CD14-positive monocyte (primary cell): ENCODE data around the gene TUBA4A. TPM values are rescaled to one million over a fixed set of nuclear protein-coding genes. Genes with fewer than 3 reads are reported as not detected.

Source experiments
- DNase-seq, 3 donors: peaks; one replicate each; pipeline ENCODE4 v3.0.0-alpha.2; 2011 to 2022
- H2AFZ ChIP-seq: 2 replicates; pipeline ENCODE4 v1.6.0; 2012; ENCODE audit warnings: mild to moderate bottlenecking, low read depth, low read length, inconsistent platforms; ENCODE audit not compliant: insufficient read depth, poor library complexity, severe bottlenecking
- H3K27ac ChIP-seq, 2 donors: 1 replicate in 1 of 2; 2 replicates in 1 of 2; pipeline ENCODE4 v1.5.1; 2012 to 2013; ENCODE audit warnings: low read length in 2 of 2, control low read depth in 1 of 2, inconsistent platforms in 1 of 2, low read depth in 1 of 2, mild to moderate bottlenecking in 1 of 2
- H3K27me3 ChIP-seq, 2 donors: one replicate each; pipeline versions ENCODE4 v1.6.0 to v1.6.1; 2011 to 2013; ENCODE audit warnings: low read length in 2 of 2; ENCODE audit not compliant: control insufficient read depth in 2 of 2, insufficient read depth in 2 of 2
- H3K36me3 ChIP-seq, 2 donors: replicated peaks in 1 of 2; 1 replicate in 1 of 2; 2 replicates in 1 of 2; pipeline versions ENCODE4 v1.5.1 to v1.6.1; 2012 to 2013; ENCODE audit warnings: low read length in 2 of 2, control low read depth in 1 of 2, inconsistent platforms in 1 of 2, mild to moderate bottlenecking in 1 of 2; ENCODE audit not compliant: insufficient read depth in 2 of 2, control insufficient read depth in 1 of 2
- H3K4me1 ChIP-seq, 2 donors: 1 replicate in 1 of 2; 2 replicates in 1 of 2; pipeline versions ENCODE4 v1.5.1 to v1.6.1; 2012 to 2013; ENCODE audit warnings: low read length in 2 of 2, control low read depth in 1 of 2, inconsistent platforms in 1 of 2, mild to moderate bottlenecking in 1 of 2, moderate library complexity in 1 of 2; ENCODE audit not compliant: insufficient read depth in 2 of 2, control insufficient read depth in 1 of 2
- H3K4me2 ChIP-seq: replicated peaks from 2 replicates; pipeline ENCODE3; 2012; ENCODE audit warnings: low read length, moderate library complexity, mild to moderate bottlenecking; ENCODE audit not compliant: poor library complexity, severe bottlenecking; ENCODE audit errors: extremely low read depth
- H3K4me3 ChIP-seq, 3 experiments: fragments of 200-600 bp in 1 of 3; sonication (generic) in 1 of 3; replicated peaks in 1 of 3; 1 replicate in 2 of 3; 2 replicates in 1 of 3; pipeline ENCODE4 v1.5.1; 2011 to 2013; ENCODE audit warnings: low read length in 3 of 3, mild to moderate bottlenecking in 3 of 3, control low read depth in 2 of 3, low read depth in 2 of 3, inconsistent platforms in 1 of 3, moderate library complexity in 1 of 3
- H3K79me2 ChIP-seq: 2 replicates; pipeline ENCODE4 v1.6.0; 2012; ENCODE audit warnings: mild to moderate bottlenecking, control low read depth, inconsistent platforms, low read length, moderate library complexity; ENCODE audit not compliant: insufficient read depth
- H3K9ac ChIP-seq: 2 replicates; pipeline ENCODE4 v1.6.0; 2017; ENCODE audit warnings: low read length, mild to moderate bottlenecking; ENCODE audit not compliant: insufficient read depth, poor library complexity, severe bottlenecking
- H3K9me3 ChIP-seq, 2 donors: replicated peaks in 1 of 2; 1 replicate in 1 of 2; 2 replicates in 1 of 2; pipeline versions ENCODE4 v1.5.1 to v1.6.1; 2012 to 2013; ENCODE audit warnings: low read length in 2 of 2, control low read depth in 1 of 2; ENCODE audit not compliant: control insufficient read depth in 1 of 2, insufficient read depth in 1 of 2
- H4K20me1 ChIP-seq: 2 replicates; pipeline ENCODE4 v1.6.0; 2012; ENCODE audit warnings: mild to moderate bottlenecking, low read length, control low read depth, moderate library complexity; ENCODE audit not compliant: insufficient read depth
- H3K27ac Mint-ChIP-seq, 7 donors: one replicate each; pipeline ENCODE4 v1.8.0; 2020; ENCODE audit warnings: mild to moderate bottlenecking in 7 of 7, mixed read lengths in 7 of 7, moderate library complexity in 6 of 7, inconsistent platforms in 2 of 7
- H3K27me3 Mint-ChIP-seq, 3 donors: one replicate each; pipeline ENCODE4 v1.8.0; 2021 to 2022; ENCODE audit warnings: low read depth in 3 of 3, mild to moderate bottlenecking in 3 of 3, mixed read lengths in 3 of 3, moderate library complexity in 3 of 3, inconsistent platforms in 1 of 3
- H3K36me3 Mint-ChIP-seq, 2 donors: one replicate each; pipeline ENCODE4 v1.8.0; 2020; ENCODE audit warnings: mixed read lengths in 2 of 2, inconsistent platforms in 1 of 2, mild to moderate bottlenecking in 1 of 2
- H3K4me1 Mint-ChIP-seq: one replicate; pipeline ENCODE4 v1.8.0; 2020; ENCODE audit warnings: mild to moderate bottlenecking, mixed read lengths
- H3K4me3 Mint-ChIP-seq, 2 donors: one replicate each; pipeline ENCODE4 v1.8.0; 2020; ENCODE audit warnings: mild to moderate bottlenecking in 2 of 2, mixed read lengths in 2 of 2, moderate library complexity in 1 of 2
- H3K9me3 Mint-ChIP-seq, 7 donors: one replicate each; pipeline ENCODE4 v1.8.0; 2020 to 2022; ENCODE audit warnings: mixed read lengths in 7 of 7, mild to moderate bottlenecking in 6 of 7, moderate library complexity in 6 of 7, inconsistent platforms in 2 of 7
- WGBS: methylation state at CpG from one replicate; pipeline ENCODE4 v1.1.5; 2013; ENCODE audit warnings: missing lambda C conversion rate; ENCODE audit not compliant: insufficient coverage; 5-methylcytosine and 5-hydroxymethylcytosine counted together
- intact Hi-C, 2 donors: fragments of 100-400 bp; cut with micrococcal nuclease; formaldehyde crosslinking; loops; one replicate each; pipeline versions ENCODE4 v1.15.0 to v1.15.1; 2023
- polyA plus RNA-seq, 3 donors: library from polyadenylated mRNA; depleted of rRNA in 1 of 3; unstranded in 2 of 3; stranded (reverse) in 1 of 3; fragments of 300-500 nt in 2 of 3; fragments of >200 nt in 1 of 3; fragmentation: Illumina TruSeq in 2 of 3; gene quantifications; 1 replicate in 2 of 3; 2 replicates in 1 of 3; pipeline ENCODE4 v1.2.3, GENCODE V29; 2012 to 2021
- TF ChIP-seq, protein P1 (sequence below): fragments of 200-600 bp; IDR thresholded peaks from one replicate; pipeline ENCODE4 v1.8.0; 2022; ENCODE audit warnings: antibody characterized with exemption, mild to moderate bottlenecking

TUBA4A gene
- polyA plus RNA-seq, 3 donors = 72.7 to 452 (median 81.9) TPM

DNA sequence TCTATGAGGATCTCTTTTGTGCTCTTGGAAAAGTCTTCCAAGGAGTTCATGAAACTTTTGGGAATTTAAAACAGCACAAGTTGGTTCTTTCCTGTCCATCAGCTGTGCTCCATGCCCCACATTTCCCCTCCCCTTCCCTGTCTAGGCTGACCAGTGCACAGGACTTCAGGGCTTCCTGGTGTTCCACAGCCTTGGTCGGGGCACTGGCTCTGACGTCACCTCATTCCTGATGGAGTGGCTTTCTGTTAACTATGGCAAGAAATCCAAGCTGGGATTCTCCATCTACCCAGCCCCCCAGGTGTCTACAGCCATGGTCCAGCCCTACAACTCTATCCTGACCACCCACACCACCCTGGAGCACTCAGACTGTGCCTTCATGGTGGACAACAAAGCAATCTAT, 17.3 kb upstream of the TUBA4A start:
- Histone ChIP-seq H4K20me1 (no peaks in the 10 kb centered on the region), H3K4me1 (no peaks in the 10 kb centered on the region), H3K36me3 (no peaks in the 10 kb centered on the region), H3K9ac (no peak overlapping the region), H3K4me3 (no peak overlapping the region), H3K27ac (no peak overlapping the region), H3K9me3 (no peaks in the 10 kb centered on the region), H3K27me3 (no peaks in the 10 kb centered on the region), H3K4me2 (no peak overlapping the region), H2AFZ (no peak overlapping the region), H3K79me2 (no peaks in the 10 kb centered on the region)
- 100% methylated on average over 2 of the region's 2 CpGs for WGBS
- Mint-ChIP-seq H3K27ac (no peak overlapping the region), H3K9me3 (no peaks in the 10 kb centered on the region), H3K36me3 (no peaks in the 10 kb centered on the region), H3K27me3 (peaks cover 8 to 20% (median 19%) of the 10 kb centered on the region in 3 donors), H3K4me3 (no peak overlapping the region), H3K4me1 (no peaks in the 10 kb centered on the region)
- intact Hi-C loops = no loop called here
- TF ChIP-seq, protein P1, sequence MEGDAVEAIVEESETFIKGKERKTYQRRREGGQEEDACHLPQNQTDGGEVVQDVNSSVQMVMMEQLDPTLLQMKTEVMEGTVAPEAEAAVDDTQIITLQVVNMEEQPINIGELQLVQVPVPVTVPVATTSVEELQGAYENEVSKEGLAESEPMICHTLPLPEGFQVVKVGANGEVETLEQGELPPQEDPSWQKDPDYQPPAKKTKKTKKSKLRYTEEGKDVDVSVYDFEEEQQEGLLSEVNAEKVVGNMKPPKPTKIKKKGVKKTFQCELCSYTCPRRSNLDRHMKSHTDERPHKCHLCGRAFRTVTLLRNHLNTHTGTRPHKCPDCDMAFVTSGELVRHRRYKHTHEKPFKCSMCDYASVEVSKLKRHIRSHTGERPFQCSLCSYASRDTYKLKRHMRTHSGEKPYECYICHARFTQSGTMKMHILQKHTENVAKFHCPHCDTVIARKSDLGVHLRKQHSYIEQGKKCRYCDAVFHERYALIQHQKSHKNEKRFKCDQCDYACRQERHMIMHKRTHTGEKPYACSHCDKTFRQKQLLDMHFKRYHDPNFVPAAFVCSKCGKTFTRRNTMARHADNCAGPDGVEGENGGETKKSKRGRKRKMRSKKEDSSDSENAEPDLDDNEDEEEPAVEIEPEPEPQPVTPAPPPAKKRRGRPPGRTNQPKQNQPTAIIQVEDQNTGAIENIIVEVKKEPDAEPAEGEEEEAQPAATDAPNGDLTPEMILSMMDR = no peak
- no peak for DNase-seq

DNA sequence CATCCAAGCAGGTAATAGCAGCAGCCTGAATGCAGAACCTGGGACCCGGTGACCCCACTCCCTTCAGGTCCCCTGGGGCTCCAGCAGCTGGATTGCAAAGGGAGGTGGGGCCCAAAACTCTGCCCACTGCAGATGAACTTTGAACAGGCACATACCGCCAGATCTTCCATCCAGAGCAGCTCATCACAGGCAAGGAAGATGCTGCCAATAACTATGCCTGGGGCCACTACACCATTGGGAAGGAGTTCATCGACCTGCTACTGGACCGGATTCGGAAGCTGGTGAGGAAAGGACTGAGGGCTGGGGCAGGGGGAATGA, 16.3 kb upstream of the TUBA4A start:
- no peaks in the 10 kb centered on the region for H3K9me3 ChIP-seq
- no peak overlapping the region for H3K4me2 ChIP-seq
- Mint-ChIP-seq H3K27ac (no peak overlapping the region), H3K9me3 (no peaks in the 10 kb centered on the region), H3K27me3 (peaks cover 8 to 23% (median 19%) of the 10 kb centered on the region in 3 donors), H3K36me3 (no peaks in the 10 kb centered on the region), H3K4me3 (no peak overlapping the region), H3K4me1 (no peaks in the 10 kb centered on the region)
- H4K20me1 ChIP-seq = no peaks in the 10 kb centered on the region
- WGBS = 98% methylated on average over 5 of the region's 5 CpGs
- no peaks in the 10 kb centered on the region for H3K36me3 ChIP-seq
- no peaks in the 10 kb centered on the region for H3K79me2 ChIP-seq
- TF ChIP-seq, protein P1 = no peak
- H3K4me3 ChIP-seq = no peak overlapping the region
- no peak overlapping the region for H3K9ac ChIP-seq
- no peaks in the 10 kb centered on the region for H3K27me3 ChIP-seq
- intact Hi-C loops = no loop called here
- H3K27ac ChIP-seq = no peak overlapping the region
- DNase-seq = no peak
- no peak overlapping the region for H2AFZ ChIP-seq
- no peaks in the 10 kb centered on the region for H3K4me1 ChIP-seq
